Stimulated activated CD4-positive, alpha-beta T cell treated with anti-CD3 and anti-CD28 coated beads, Interleukin-2, amount 100 ng/mL, for 4 hours (primary cell): ENCODE data around the gene SEMA6C.

Experiments
- DNase-seq: peaks from one replicate; pipeline ENCODE4 v3.0.0-alpha.2; 2020; ENCODE audit warnings: low read depth

Gene SEMA6C

GRCh38 chr1:151158326-151158725 is 11.9 kb upstream of the SEMA6C start:
- DNase-seq = peak; percentile 23

GRCh38 chr1:151157067-151157531 is 10.7 kb upstream of the SEMA6C start:
- DNase-seq = peak; percentile 26

GRCh38 chr1:151156515-151156819 is 10.0 kb upstream of the SEMA6C start, which contains the start of gene TNFAIP8L2:
TNFAIP8L2 (plus strand) TSS chr1:151156649; CDS start chr1:151158698, 2,049 bp downstream.
- DNase-seq = peak; percentile 63

GRCh38 chr1:151147665-151148064 is 1.2 kb upstream of the SEMA6C start:
- no peak for DNase-seq

- no peak for DNase-seq
Observed at GRCh38 chr1:151147132-151147503, 687 bp upstream of the SEMA6C start.

- no peak for DNase-seq
Observed at GRCh38 chr1:151146072-151146411, 389 bp downstream of the SEMA6C start.

GRCh38 chr1:151145304-151146071 is 943 bp downstream of the SEMA6C start:
- no peak for DNase-seq

GRCh38 chr1:151144474-151145303 is 1.7 kb downstream of the SEMA6C start:
- DNase-seq = no peak

- no peak for DNase-seq
Observed at GRCh38 chr1:151143986-151144385, 2.4 kb downstream of the SEMA6C start.

GRCh38 chr1:151143057-151143435 is 3.4 kb downstream of the SEMA6C start:
- DNase-seq = no peak

GRCh38 chr1:151142411-151143056 is 3.9 kb downstream of the SEMA6C start:
- DNase-seq = no peak

- no peak for DNase-seq
Observed at GRCh38 chr1:151137789-151138188, 8.6 kb downstream of the SEMA6C start.

- no peak for DNase-seq
Observed at GRCh38 chr1:151135433-151136385, 10.7 kb downstream of the SEMA6C start.

GRCh38 chr1:151134991-151135390 is 11.4 kb downstream of the SEMA6C start:
- DNase-seq = no peak

GRCh38 chr1:151134396-151134795 is 12.0 kb downstream of the SEMA6C start:
- no peak for DNase-seq

- no peak for DNase-seq
Observed at GRCh38 chr1:151133018-151133806, 13.2 kb downstream of the SEMA6C start.

GRCh38 chr1:151132335-151133017 is 14.0 kb downstream of the SEMA6C start:
- no peak for DNase-seq

GRCh38 chr1:151131701-151132334 is 14.6 kb downstream of the SEMA6C start:
- no peak for DNase-seq

- DNase-seq = peak; percentile 77
Observed at GRCh38 chr1:151130987-151131586, 15.3 kb downstream of the SEMA6C start.
